Right renal pelvis (tissue), 4 donors: ENCODE measurements around the gene ACTA1. TPM values are rescaled to one million over a fixed set of nuclear protein-coding genes. Genes with fewer than 3 reads are reported as not detected.
"Not testable (repeated sequence)": the region's sequence is repeated elsewhere in the genome, so short reads cannot be mapped to it uniquely, and the experiment has no call there.

Experiments
- DNase-seq, 4 donors: peaks; one replicate each; pipeline ENCODE4 v3.0.0-alpha.2; 2013; ENCODE audit warnings: low read depth in 4 of 4, low spot score in 3 of 4, missing footprints in 1 of 4
- polyA plus RNA-seq, 4 donors: library from polyadenylated mRNA; unstranded; fragments of 120-200 nt; gene quantifications; one replicate each; pipeline ENCODE4 v1.2.1, GENCODE V29; 2013; ENCODE audit not compliant: insufficient read length in 4 of 4

The ACTA1 gene
- polyA plus RNA-seq, 4 donors, result 0.77 to 1.5 (median 1.1) TPM

- DNase-seq, result peak in 1 of 4 donors; percentile 20
These were observed 23.0 kb downstream of the ACTA1 start for GRCh38 chr1:229410692-229411433.

- DNase-seq, result no peak
These were observed 23.6 kb downstream of the ACTA1 start for GRCh38 chr1:229410370-229410691.

GRCh38 chr1:229409616-229410369 is 24.1 kb downstream of the ACTA1 start:
- no peak for DNase-seq

GRCh38 chr1:229408458-229409037 is 25.3 kb downstream of the ACTA1 start:
- DNase-seq, result no peak

GRCh38 chr1:229407206-229408026 is 26.5 kb downstream of the ACTA1 start:
- DNase-seq, result no peak

- peak in 2 of 4 donors; percentile 20 to 25 for DNase-seq
These were observed 27.1 kb downstream of the ACTA1 start for GRCh38 chr1:229406798-229407197.

GRCh38 chr1:229403573-229403972 is 30.3 kb downstream of the ACTA1 start:
- DNase-seq, result no peak

GRCh38 chr1:229402993-229403392 is 30.9 kb downstream of the ACTA1 start:
- no peak for DNase-seq

GRCh38 chr1:229402329-229402728 is 31.6 kb downstream of the ACTA1 start:
- not testable (repeated sequence) for DNase-seq

- DNase-seq, result no peak
These were observed 36.1 kb downstream of the ACTA1 start for GRCh38 chr1:229397762-229398161.

- no peak for DNase-seq
These were observed 37.2 kb downstream of the ACTA1 start for GRCh38 chr1:229396585-229397206.

- not testable (repeated sequence) for DNase-seq
These were observed 39.4 kb downstream of the ACTA1 start for GRCh38 chr1:229394517-229394916.

GRCh38 chr1:229392936-229393335 is 41.0 kb downstream of the ACTA1 start:
- no peak for DNase-seq

GRCh38 chr1:229390130-229390529 is 43.8 kb downstream of the ACTA1 start:
- no peak for DNase-seq

- DNase-seq, result no peak
These were observed 44.9 kb downstream of the ACTA1 start for GRCh38 chr1:229388897-229389580.

GRCh38 chr1:229385853-229386456 is 47.9 kb downstream of the ACTA1 start:
- DNase-seq, result no peak

- no peak for DNase-seq
These were observed 49.1 kb downstream of the ACTA1 start for GRCh38 chr1:229384822-229385221.

- DNase-seq, result no peak
These were observed 49.9 kb downstream of the ACTA1 start for GRCh38 chr1:229383961-229384360.

GRCh38 chr1:229383188-229383587 is 50.7 kb downstream of the ACTA1 start:
- no peak for DNase-seq
